Fibroblast of skin of left biceps (primary cell): ENCODE measurements around the gene ZNF784.
A peak's percentile ranks its signal among the peaks of the same experiment; 100 is the strongest.

Experiments used
- DNase-seq, 2 experiments: peaks; one replicate each; pipeline ENCODE4 v3.0.0-alpha.2; 2013; ENCODE audit warnings: low read depth in 2 of 2

Gene ZNF784

GRCh38 chr19:55624109-55625003 lies at the start of gene ZNF784:
Gene ZNF784 (minus strand): TSS chr19:55624566. CDS start chr19:55624561, 5 bp downstream.
- peak; percentile 79 for DNase-seq

- DNase-seq = no peak
Observed at GRCh38 chr19:55673889-55674288, 49.5 kb upstream of the ZNF784 start.

GRCh38 chr19:55673465-55673864 lies 49.1 kb upstream of the ZNF784 start:
- DNase-seq = no peak

- no peak for DNase-seq
Observed at GRCh38 chr19:55672418-55672817, 48.1 kb upstream of the ZNF784 start.

- no peak for DNase-seq
Observed at GRCh38 chr19:55671054-55671378, 46.6 kb upstream of the ZNF784 start.

- no peak for DNase-seq
Observed at GRCh38 chr19:55670280-55671053, 46.1 kb upstream of the ZNF784 start.

GRCh38 chr19:55669418-55670279 lies 45.3 kb upstream of the ZNF784 start:
- no peak for DNase-seq

- no peak for DNase-seq
Observed at GRCh38 chr19:55668603-55669348, 44.4 kb upstream of the ZNF784 start.

GRCh38 chr19:55667958-55668357 lies 43.6 kb upstream of the ZNF784 start:
- no peak for DNase-seq

- DNase-seq = no peak
Observed at GRCh38 chr19:55667511-55667910, 43.1 kb upstream of the ZNF784 start.

- DNase-seq = no peak
Observed at GRCh38 chr19:55667006-55667381, 42.6 kb upstream of the ZNF784 start.

GRCh38 chr19:55666343-55667005 lies 42.1 kb upstream of the ZNF784 start:
- DNase-seq = no peak

GRCh38 chr19:55663846-55664536 lies 39.6 kb upstream of the ZNF784 start:
- DNase-seq = no peak

- DNase-seq = no peak
Observed at GRCh38 chr19:55661826-55662225, 37.5 kb upstream of the ZNF784 start.

- DNase-seq = no peak
Observed at GRCh38 chr19:55660991-55661390, 36.6 kb upstream of the ZNF784 start.

GRCh38 chr19:55660404-55660803 lies 36.0 kb upstream of the ZNF784 start:
- no peak for DNase-seq

GRCh38 chr19:55659822-55660221 lies 35.5 kb upstream of the ZNF784 start:
- DNase-seq = no peak

GRCh38 chr19:55658846-55659459 lies 34.6 kb upstream of the ZNF784 start:
- DNase-seq = no peak

GRCh38 chr19:55656988-55657747 lies 32.8 kb upstream of the ZNF784 start:
- DNase-seq = no peak
